ENCODE measurements around the gene CDH24.

DNA sequence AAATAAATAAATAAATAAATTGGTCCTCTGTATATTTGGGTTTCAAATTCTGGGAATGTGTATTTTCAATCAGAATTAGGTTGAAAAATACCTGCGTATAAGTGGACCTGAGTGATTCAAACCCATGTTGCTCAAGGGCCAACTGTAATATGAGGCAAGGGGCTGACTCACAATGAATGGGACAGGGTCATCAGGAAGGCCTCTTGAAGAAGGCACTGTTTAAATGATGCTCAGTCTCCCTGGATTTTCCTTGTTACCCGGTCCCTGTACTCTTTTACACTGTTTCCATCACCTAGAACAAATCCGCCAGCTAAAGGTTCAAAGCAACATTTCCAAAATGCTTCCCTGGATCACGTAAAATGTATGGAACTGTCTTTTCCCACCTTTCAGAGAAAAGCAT lies 26.4 kb downstream of the CDH24 start:
- TF ChIP-seq PRDM4 (CRISPR knock-in tag; IDR thresholded peaks at IDR 0.05; ENCODE audit: borderline replicate concordance) = no peak
- TF ChIP-seq, protein P1, sequence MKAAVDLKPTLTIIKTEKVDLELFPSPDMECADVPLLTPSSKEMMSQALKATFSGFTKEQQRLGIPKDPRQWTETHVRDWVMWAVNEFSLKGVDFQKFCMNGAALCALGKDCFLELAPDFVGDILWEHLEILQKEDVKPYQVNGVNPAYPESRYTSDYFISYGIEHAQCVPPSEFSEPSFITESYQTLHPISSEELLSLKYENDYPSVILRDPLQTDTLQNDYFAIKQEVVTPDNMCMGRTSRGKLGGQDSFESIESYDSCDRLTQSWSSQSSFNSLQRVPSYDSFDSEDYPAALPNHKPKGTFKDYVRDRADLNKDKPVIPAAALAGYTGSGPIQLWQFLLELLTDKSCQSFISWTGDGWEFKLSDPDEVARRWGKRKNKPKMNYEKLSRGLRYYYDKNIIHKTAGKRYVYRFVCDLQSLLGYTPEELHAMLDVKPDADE (CRISPR knock-in tag; IDR thresholded peaks at IDR 0.05) = no peak
- TF ChIP-seq ZNF75D (CRISPR knock-in tag; IDR thresholded peaks at IDR 0.05; ENCODE audit: borderline replicate concordance) = no peak
